IMR-90 (cell line): ENCODE measurements around the gene CWC25. TPM values are rescaled to one million over a fixed set of nuclear protein-coding genes. Genes with fewer than 3 reads are reported as not detected.
"Not testable (repeated sequence)": the region's sequence is repeated elsewhere in the genome, so short reads cannot be mapped to it uniquely, and the experiment has no call there.

Source experiments
- ATAC-seq: fragments of 200-7000 bp; cut with Tn5 transposase; 2 replicates; pipeline ENCODE4 v1.9.1; 2020; ENCODE audit warnings: low read depth, mild to moderate bottlenecking, moderate library complexity
- BruUV-seq: library from RNA; stranded (reverse); fragments of 400-500 nt; replicated peaks from 2 replicates; lab custom pipeline; 2021; lab: Mats Ljungman, UMichigan
- CTCF ChIA-PET: fragments of 300-600 bp; formaldehyde crosslinking; extraction: SDS; loops from one replicate; lab custom pipeline; 2021; ENCODE audit warnings: antibody characterized with exemption; lab: Yijun Ruan, JAX
- POLR2A ChIA-PET: fragments of 300-600 bp; sonication (Branson Sonifier 250); formaldehyde crosslinking; loops from one replicate; lab custom pipeline; 2022; ENCODE audit warnings: antibody characterized with exemption; ENCODE audit not compliant: unreplicated experiment; lab: Charles Lee
- DNase-seq: peaks from one replicate; pipeline ENCODE4 v3.0.0; 2013
- H2AFZ ChIP-seq: replicated peaks from 2 replicates; pipeline ENCODE3; 2013; ENCODE audit warnings: low read length, mild to moderate bottlenecking; ENCODE audit not compliant: poor library complexity
- H2AK5ac ChIP-seq: 2 replicates; pipeline ENCODE4 v1.6.1; 2013; ENCODE audit warnings: low read depth, low read length, inconsistent platforms
- H2AK9ac ChIP-seq: replicated peaks from 2 replicates; pipeline ENCODE3; 2013; ENCODE audit warnings: mild to moderate bottlenecking, low read depth, low read length, moderate library complexity; ENCODE audit not compliant: poor library complexity
- H2BK120ac ChIP-seq: 2 replicates; pipeline ENCODE4 v1.6.1; 2013; ENCODE audit warnings: low read depth, low read length, inconsistent platforms
- H2BK15ac ChIP-seq: 3 replicates; pipeline ENCODE4 v1.6.1; 2013; ENCODE audit warnings: low read depth, low read length, inconsistent platforms
- H2BK20ac ChIP-seq: 2 replicates; pipeline ENCODE4 v1.6.1; 2013; ENCODE audit warnings: low read depth, mild to moderate bottlenecking, inconsistent platforms, low read length, moderate library complexity
- H2BK5ac ChIP-seq: 2 replicates; pipeline ENCODE4 v1.6.1; 2013; ENCODE audit warnings: mild to moderate bottlenecking, low read depth, low read length, inconsistent platforms; ENCODE audit not compliant: poor library complexity, severe bottlenecking
- H3K14ac ChIP-seq: replicated peaks from 2 replicates; pipeline ENCODE4 v1.6.1; 2013; ENCODE audit warnings: low read depth, low read length, inconsistent platforms
- H3K18ac ChIP-seq: 2 replicates; pipeline ENCODE4 v1.6.1; 2013; ENCODE audit warnings: low read depth, low read length, control low read depth
- H3K23ac ChIP-seq: 2 replicates; pipeline ENCODE4 v1.6.1; 2013; ENCODE audit warnings: low read depth, low read length, inconsistent platforms
- H3K27ac ChIP-seq: 2 replicates; pipeline ENCODE4 v1.5.1; 2013; ENCODE audit warnings: mild to moderate bottlenecking, control low read depth, low read length; ENCODE audit not compliant: insufficient read depth
- H3K27me3 ChIP-seq: 2 replicates; pipeline ENCODE4 v1.6.1; 2013; ENCODE audit warnings: low read length; ENCODE audit not compliant: control insufficient read depth, insufficient read depth
- H3K36me3 ChIP-seq: 2 replicates; pipeline ENCODE4 v1.6.1; 2013; ENCODE audit warnings: low read length, mixed read lengths; ENCODE audit not compliant: control insufficient read depth, insufficient read depth
- H3K4ac ChIP-seq: 2 replicates; pipeline ENCODE4 v1.6.1; 2013; ENCODE audit warnings: low read depth, low read length, inconsistent platforms
- H3K4me1 ChIP-seq: 2 replicates; pipeline ENCODE4 v1.6.1; 2013; ENCODE audit warnings: low read length, mixed read lengths; ENCODE audit not compliant: control insufficient read depth, insufficient read depth
- H3K4me2 ChIP-seq: 2 replicates; pipeline ENCODE4 v1.6.1; 2013; ENCODE audit warnings: low read depth, mild to moderate bottlenecking, control low read depth, low read length, moderate library complexity
- H3K4me3 ChIP-seq: 2 replicates; pipeline ENCODE4 v1.5.1; 2013; ENCODE audit warnings: low read depth, mild to moderate bottlenecking, control low read depth, low read length, moderate library complexity; ENCODE audit not compliant: insufficient read depth
- H3K56ac ChIP-seq: 2 replicates; pipeline ENCODE4 v1.6.1; 2013; ENCODE audit warnings: low read length, inconsistent platforms; ENCODE audit not compliant: insufficient read depth; ENCODE audit errors: extremely low read depth
- H3K79me1 ChIP-seq, 2 experiments: 2 replicates each; pipeline ENCODE4 v1.6.1; 2013; ENCODE audit warnings: low read length in 2 of 2, inconsistent platforms in 1 of 2, low read depth in 1 of 2
- H3K9ac ChIP-seq: 2 replicates; pipeline ENCODE4 v1.6.1; 2013; ENCODE audit warnings: low read depth, low read length, control low read depth
- H3K9me1 ChIP-seq: 2 replicates; pipeline ENCODE4 v1.6.1; 2013; ENCODE audit warnings: low read length, inconsistent platforms; ENCODE audit not compliant: insufficient read depth
- H3K9me3 ChIP-seq: 2 replicates; pipeline ENCODE4 v1.6.1; 2013; ENCODE audit warnings: low read length; ENCODE audit not compliant: control insufficient read depth, insufficient read depth
- H4K20me1 ChIP-seq: 2 replicates; pipeline ENCODE4 v1.6.1; 2013; ENCODE audit warnings: low read length, inconsistent platforms; ENCODE audit not compliant: insufficient read depth
- H4K5ac ChIP-seq: 2 replicates; pipeline ENCODE4 v1.6.1; 2013; ENCODE audit warnings: mild to moderate bottlenecking, low read depth, low read length, control low read depth
- H4K8ac ChIP-seq, 2 experiments: 2 replicates each; pipeline ENCODE4 v1.6.1; 2013; ENCODE audit warnings: low read depth in 2 of 2, low read length in 2 of 2, control low read depth in 1 of 2, inconsistent platforms in 1 of 2
- H4K91ac ChIP-seq: 2 replicates; pipeline ENCODE4 v1.6.1; 2013; ENCODE audit warnings: low read depth, low read length, inconsistent platforms; ENCODE audit not compliant: insufficient read depth
- WGBS, 2 experiments: methylation state at CpG; one replicate each; pipeline versions ENCODE4 v1.1.5 to v1.1.7; 2013; ENCODE audit warnings: missing lambda C conversion rate in 2 of 2; ENCODE audit not compliant: insufficient read length in 1 of 2; ENCODE audit errors: extremely low coverage in 2 of 2; 5-methylcytosine and 5-hydroxymethylcytosine counted together
- dilution Hi-C: fragments of 300-500 bp; cut with HindIII; formaldehyde crosslinking; loops from one replicate; pipeline ENCODE4 v1.14.3; 2018; ENCODE audit warnings: low sequenced_read_pairs; ENCODE audit not compliant: unreplicated experiment
- in situ Hi-C: fragments of 300-500 bp; cut with MboI; formaldehyde crosslinking; loops from 3 replicates; pipeline ENCODE4 v1.14.3; 2019; ENCODE audit warnings: low sequenced_read_pairs, inconsistent platforms, mixed read lengths
- intact Hi-C: fragments of 100-400 bp; cut with micrococcal nuclease; formaldehyde crosslinking; loops from 2 replicates; pipeline ENCODE4 v1.10.0; 2022
- polyA plus RNA-seq, 3 experiments: library from polyadenylated mRNA; depleted of rRNA; stranded (reverse); fragments of >200 nt; gene quantifications; 2 replicates each; pipeline ENCODE4 v1.2.3, GENCODE V29; 2012; ENCODE audit warnings: low replicate concordance in 1 of 3
- total RNA-seq: library from RNA; depleted of rRNA; stranded (reverse); fragments of >200 nt; gene quantifications from 2 replicates; pipeline ENCODE4 v1.2.3, GENCODE V29; 2012

CWC25 gene
- total and polyA plus RNA-seq, 2 of the 4 experiments (the other 2 are of a cell fraction) = 9.1 to 16.1 TPM

- POLR2A ChIA-PET = interaction anchor here (1.7 kb wide), 1 partner anchor 14 kb away, joined by 8 read pairs; the partner anchor contains the start of gene LASP1
- WGBS, 2 experiments = 97% methylated on average over 20 of the region's 28 CpGs; no CpG with 5 or more reads in 1 of the 2 experiments
- H3K56ac ChIP-seq, H2BK20ac ChIP-seq, H3K4ac ChIP-seq, H3K4me1 ChIP-seq, dilution Hi-C loops, intact Hi-C loops, H3K9me3 ChIP-seq, ATAC-seq, in situ Hi-C loops, CTCF ChIA-PET, H3K9ac ChIP-seq, H3K14ac ChIP-seq, H3K18ac ChIP-seq, H3K9me1 ChIP-seq, H3K27me3 ChIP-seq, H4K91ac ChIP-seq, BruUV-seq, H3K27ac ChIP-seq, H2AK5ac ChIP-seq, H3K4me2 ChIP-seq, H2BK15ac ChIP-seq, H3K4me3 ChIP-seq, H2BK120ac ChIP-seq, H4K5ac ChIP-seq, H3K23ac ChIP-seq: not testable (repeated sequence)
- H4K8ac ChIP-seq = peak overlapping the region in 1 of 2 experiments; percentile 44; a peak in 2 of 4 replicates
- peak overlapping the region; percentile 68 for H2AFZ ChIP-seq
- peak; percentile 87 for DNase-seq
- H2BK5ac ChIP-seq = peak overlapping the region; percentile 15
- peak overlapping the region; percentile 91 for H2AK9ac ChIP-seq
- H3K79me1 ChIP-seq = peaks cover 6 to 31% of the 10 kb centered on the region in 2 experiments
- peaks cover 23% of the 10 kb centered on the region for H3K36me3 ChIP-seq
- peaks cover 33% of the 10 kb centered on the region for H4K20me1 ChIP-seq
Observed at GRCh38 chr17:38855101-38855714, 30.1 kb upstream of the CWC25 start.
